ENCODE data around the gene ROR2.

Gene ROR2

DNA sequence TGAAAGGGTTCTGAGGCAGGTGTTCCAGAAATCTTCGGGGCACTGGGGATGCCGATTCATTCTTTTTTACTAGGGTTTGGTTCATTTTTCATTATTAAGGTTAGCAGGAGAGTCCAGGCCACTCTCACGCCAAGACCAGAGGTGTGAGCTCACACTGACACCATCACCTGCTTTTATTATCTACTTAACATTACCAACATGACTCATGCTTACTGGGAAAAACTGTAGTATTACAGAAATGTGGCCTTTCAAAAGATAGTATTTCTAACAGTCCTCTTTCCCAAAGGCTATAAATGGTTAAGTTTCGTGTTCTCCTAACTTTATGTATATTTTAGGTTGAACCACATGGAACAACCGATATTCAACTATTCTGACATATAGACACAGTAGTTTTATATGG is 222.1 kb downstream of the ROR2 start:
- Histone ChIP-seq H3K9me2 (replicated peaks; ENCODE audit: insufficient read depth, low read length) (no peaks in the 10 kb centered on the region), H3K27ac (ENCODE audit: low read depth, low read length) (no peak overlapping the region), H4K20me1 (ENCODE audit: low read depth, low read length) (no peaks in the 10 kb centered on the region), H3K9ac (ENCODE audit: low read length) (no peak overlapping the region), H3K27me3 (ENCODE audit: low read length) (no peaks in the 10 kb centered on the region), H3K4me3 (ENCODE audit: insufficient read depth, low read length, poor library complexity, severe bottlenecking) (no peak overlapping the region), H3K4me2 (ENCODE audit: low read depth, low read length, poor library complexity, severe bottlenecking) (no peak overlapping the region), H2AFZ (ENCODE audit: low read depth, low read length, severe bottlenecking) (no peak overlapping the region), H3K79me2 (ENCODE audit: insufficient read depth, low read length) (no peaks in the 10 kb centered on the region), H3K9me3 (ENCODE audit: insufficient read depth, low read length) (no peaks in the 10 kb centered on the region), H3K36me3 (ENCODE audit: low read length) (no peaks in the 10 kb centered on the region), H3F3A (ENCODE audit: insufficient read depth) (no peaks in the 10 kb centered on the region)
- TF ChIP-seq EZH2phosphoT487 (conservative IDR thresholded peaks at IDR 0.05; ENCODE audit: low read length) = no peak
- TF ChIP-seq, protein P1, sequence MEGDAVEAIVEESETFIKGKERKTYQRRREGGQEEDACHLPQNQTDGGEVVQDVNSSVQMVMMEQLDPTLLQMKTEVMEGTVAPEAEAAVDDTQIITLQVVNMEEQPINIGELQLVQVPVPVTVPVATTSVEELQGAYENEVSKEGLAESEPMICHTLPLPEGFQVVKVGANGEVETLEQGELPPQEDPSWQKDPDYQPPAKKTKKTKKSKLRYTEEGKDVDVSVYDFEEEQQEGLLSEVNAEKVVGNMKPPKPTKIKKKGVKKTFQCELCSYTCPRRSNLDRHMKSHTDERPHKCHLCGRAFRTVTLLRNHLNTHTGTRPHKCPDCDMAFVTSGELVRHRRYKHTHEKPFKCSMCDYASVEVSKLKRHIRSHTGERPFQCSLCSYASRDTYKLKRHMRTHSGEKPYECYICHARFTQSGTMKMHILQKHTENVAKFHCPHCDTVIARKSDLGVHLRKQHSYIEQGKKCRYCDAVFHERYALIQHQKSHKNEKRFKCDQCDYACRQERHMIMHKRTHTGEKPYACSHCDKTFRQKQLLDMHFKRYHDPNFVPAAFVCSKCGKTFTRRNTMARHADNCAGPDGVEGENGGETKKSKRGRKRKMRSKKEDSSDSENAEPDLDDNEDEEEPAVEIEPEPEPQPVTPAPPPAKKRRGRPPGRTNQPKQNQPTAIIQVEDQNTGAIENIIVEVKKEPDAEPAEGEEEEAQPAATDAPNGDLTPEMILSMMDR (IDR thresholded peaks at IDR 0.05; ENCODE audit: insufficient read depth, low read length, poor library complexity, severe bottlenecking) = no peak

- no peak overlapping the region for H2AFZ ChIP-seq (ENCODE audit: low read depth, low read length, severe bottlenecking)
- no peaks in the 10 kb centered on the region for H3K9me3 ChIP-seq (ENCODE audit: insufficient read depth, low read length)
- H3K27ac ChIP-seq (ENCODE audit: low read depth, low read length) = no peak overlapping the region
- H3K4me2 ChIP-seq (ENCODE audit: low read depth, low read length, poor library complexity, severe bottlenecking) = no peak overlapping the region
- no peaks in the 10 kb centered on the region for H3K36me3 ChIP-seq (ENCODE audit: low read length)
- H4K20me1 ChIP-seq (ENCODE audit: low read depth, low read length) = no peaks in the 10 kb centered on the region
- TF ChIP-seq, protein P1 (IDR thresholded peaks at IDR 0.05; ENCODE audit: insufficient read depth, low read length, poor library complexity, severe bottlenecking) = peak; percentile 46
- TF ChIP-seq EZH2phosphoT487 (conservative IDR thresholded peaks at IDR 0.05; ENCODE audit: low read length) = no peak
- H3F3A ChIP-seq (ENCODE audit: insufficient read depth) = no peaks in the 10 kb centered on the region
- no peaks in the 10 kb centered on the region for H3K9me2 ChIP-seq (replicated peaks; ENCODE audit: insufficient read depth, low read length)
- no peaks in the 10 kb centered on the region for H3K27me3 ChIP-seq (ENCODE audit: low read length)
- no peak overlapping the region for H3K4me3 ChIP-seq (ENCODE audit: insufficient read depth, low read length, poor library complexity, severe bottlenecking)
- H3K9ac ChIP-seq (ENCODE audit: low read length) = no peak overlapping the region
- no peaks in the 10 kb centered on the region for H3K79me2 ChIP-seq (ENCODE audit: insufficient read depth, low read length)
These were observed 222.6 kb downstream of the ROR2 start for GRCh38 chr9:91727316-91727861.

DNA sequence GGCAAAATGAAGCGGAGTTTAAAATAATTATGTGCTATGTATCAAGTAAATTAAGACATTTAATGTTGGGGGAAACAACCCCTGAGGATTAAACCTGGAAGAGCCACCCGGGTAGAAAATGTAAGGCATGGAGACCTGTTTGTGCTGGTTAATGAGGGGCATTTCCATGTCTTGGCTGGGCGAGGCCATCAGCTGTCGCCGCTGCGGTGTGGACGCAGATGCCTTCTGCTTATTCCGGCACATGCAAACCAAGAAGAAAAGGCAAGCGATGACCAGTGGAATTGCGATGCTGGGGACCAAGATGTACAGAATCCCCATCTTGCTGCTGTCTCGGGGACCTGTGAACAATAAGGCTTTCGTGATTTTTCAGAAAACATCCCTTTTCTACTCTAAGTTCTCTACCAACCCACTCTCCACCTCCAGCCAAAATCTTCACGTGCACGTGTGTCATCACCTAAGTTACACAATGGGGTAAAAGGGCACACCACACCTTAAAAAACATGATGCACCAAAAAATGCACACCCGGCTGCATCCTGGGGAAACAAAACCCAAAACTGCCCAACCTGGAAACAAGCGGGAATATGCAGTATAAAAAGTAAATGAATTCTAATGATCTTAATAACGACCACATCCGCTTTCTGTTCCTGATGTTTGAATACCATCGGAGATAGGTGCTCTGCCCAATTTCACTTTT is 223.5 kb downstream of the ROR2 start:
- no peaks in the 10 kb centered on the region for H3K9me2 ChIP-seq (replicated peaks; ENCODE audit: insufficient read depth, low read length)
- no peaks in the 10 kb centered on the region for H3K27me3 ChIP-seq (ENCODE audit: low read length)
- H3K9me3 ChIP-seq (ENCODE audit: insufficient read depth, low read length) = no peaks in the 10 kb centered on the region
- no peak overlapping the region for H3K4me3 ChIP-seq (ENCODE audit: insufficient read depth, low read length, poor library complexity, severe bottlenecking)
- H3K27ac ChIP-seq (ENCODE audit: low read depth, low read length) = no peak overlapping the region
- H3K9ac ChIP-seq (ENCODE audit: low read length) = no peak overlapping the region
- TF ChIP-seq EZH2phosphoT487 (conservative IDR thresholded peaks at IDR 0.05; ENCODE audit: low read length) = no peak
- no peaks in the 10 kb centered on the region for H4K20me1 ChIP-seq (ENCODE audit: low read depth, low read length)
- H3K36me3 ChIP-seq (ENCODE audit: low read length) = no peaks in the 10 kb centered on the region
- no peaks in the 10 kb centered on the region for H3F3A ChIP-seq (ENCODE audit: insufficient read depth)
- H3K79me2 ChIP-seq (ENCODE audit: insufficient read depth, low read length) = no peaks in the 10 kb centered on the region
- no peak overlapping the region for H2AFZ ChIP-seq (ENCODE audit: low read depth, low read length, severe bottlenecking)
- H3K4me2 ChIP-seq (ENCODE audit: low read depth, low read length, poor library complexity, severe bottlenecking) = no peak overlapping the region

DNA sequence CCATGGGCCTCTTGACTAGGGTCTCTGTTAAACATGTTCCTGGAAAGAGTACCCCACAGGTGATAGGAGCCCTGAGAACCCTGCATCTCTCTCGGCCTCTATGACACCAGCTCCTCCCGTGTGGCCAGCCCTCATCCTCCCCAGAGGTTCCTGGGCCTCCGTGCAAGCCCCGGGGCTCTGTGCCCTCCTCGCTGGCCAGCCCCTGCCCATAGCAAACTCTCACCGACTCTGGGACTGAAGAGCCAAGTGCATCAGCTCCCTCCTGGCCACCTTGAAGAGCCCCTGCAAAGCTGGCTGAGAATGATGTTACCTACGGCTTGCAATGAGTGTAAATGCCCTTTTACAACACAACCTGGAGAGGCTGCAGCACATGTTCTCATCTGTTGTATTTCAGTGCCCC is 224.4 kb downstream of the ROR2 start:
- no peak overlapping the region for H3K4me3 ChIP-seq (ENCODE audit: insufficient read depth, low read length, poor library complexity, severe bottlenecking)
- H3K27me3 ChIP-seq (ENCODE audit: low read length) = no peaks in the 10 kb centered on the region
- no peaks in the 10 kb centered on the region for H4K20me1 ChIP-seq (ENCODE audit: low read depth, low read length)
- H3K27ac ChIP-seq (ENCODE audit: low read depth, low read length) = no peak overlapping the region
- no peaks in the 10 kb centered on the region for H3K9me2 ChIP-seq (replicated peaks; ENCODE audit: insufficient read depth, low read length)
- H3K79me2 ChIP-seq (ENCODE audit: insufficient read depth, low read length) = no peaks in the 10 kb centered on the region
- no peaks in the 10 kb centered on the region for H3F3A ChIP-seq (ENCODE audit: insufficient read depth)
- no peaks in the 10 kb centered on the region for H3K9me3 ChIP-seq (ENCODE audit: insufficient read depth, low read length)
- no peak overlapping the region for H3K4me2 ChIP-seq (ENCODE audit: low read depth, low read length, poor library complexity, severe bottlenecking)
- no peak overlapping the region for H3K9ac ChIP-seq (ENCODE audit: low read length)
- H2AFZ ChIP-seq (ENCODE audit: low read depth, low read length, severe bottlenecking) = no peak overlapping the region
- no peaks in the 10 kb centered on the region for H3K36me3 ChIP-seq (ENCODE audit: low read length)
- TF ChIP-seq, protein P1 (IDR thresholded peaks at IDR 0.05; ENCODE audit: insufficient read depth, low read length, poor library complexity, severe bottlenecking) = no peak
- no peak for TF ChIP-seq EZH2phosphoT487 (conservative IDR thresholded peaks at IDR 0.05; ENCODE audit: low read length)
